NCI-H82 treated with DMSO at 0.1 percent for 48 hours (cell line): ENCODE measurements around the gene ACOT11.
"Not testable (repeated sequence)": the region's sequence is repeated elsewhere in the genome, so short reads cannot be mapped to it uniquely, and the experiment has no call there.

ENCODE experiments used
- DNase-seq: peaks from one replicate; lab custom pipeline; 2025; ENCODE audit not compliant: unreplicated experiment; lab: John Stamatoyannopoulos, UW

Gene ACOT11

DNA sequence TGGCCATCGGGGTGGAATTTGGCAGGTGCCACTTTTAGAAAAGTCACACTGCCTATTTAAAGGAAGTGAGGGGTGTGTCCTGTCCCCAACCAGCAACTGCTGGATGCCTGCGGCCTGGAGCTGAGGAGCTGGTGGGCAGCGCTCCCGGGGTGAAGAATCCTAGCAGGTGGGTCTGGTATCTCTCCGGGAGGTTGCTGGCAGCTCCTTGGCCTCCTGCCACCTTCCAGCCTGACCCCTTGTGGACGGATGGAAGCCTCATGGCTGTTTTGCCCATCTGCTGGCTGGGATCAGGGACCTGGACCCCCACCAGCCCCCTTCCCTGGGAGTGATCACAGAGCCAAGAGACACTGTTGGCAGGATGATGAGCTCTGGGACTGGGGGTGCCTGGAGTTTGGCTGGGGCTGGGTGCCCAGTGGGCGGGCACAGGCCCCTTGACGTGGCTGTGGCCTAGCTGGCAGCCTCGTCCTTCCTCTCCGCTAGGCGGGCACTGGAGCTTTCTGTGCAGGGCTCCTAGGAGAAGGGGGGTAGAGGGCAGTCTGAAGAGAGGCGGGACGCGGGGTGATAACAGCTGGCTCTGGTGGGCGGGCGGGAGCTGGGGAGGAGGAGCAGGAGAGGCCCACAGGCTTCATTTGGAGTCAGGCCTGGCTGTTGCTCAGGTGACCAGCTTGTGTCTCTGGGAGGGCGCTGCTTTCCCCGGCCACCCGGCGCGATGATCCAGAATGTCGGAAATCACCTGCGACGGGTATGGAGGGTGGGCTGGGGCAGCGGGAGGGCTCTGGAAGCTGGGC, at the start of gene ACOT11:
TSS of gene ACOT11 (plus strand) at position 628 of the 788 bp plus-strand sequence. CDS start at position 710, 82 bp downstream.
- peak; percentile 96 for DNase-seq

DNA sequence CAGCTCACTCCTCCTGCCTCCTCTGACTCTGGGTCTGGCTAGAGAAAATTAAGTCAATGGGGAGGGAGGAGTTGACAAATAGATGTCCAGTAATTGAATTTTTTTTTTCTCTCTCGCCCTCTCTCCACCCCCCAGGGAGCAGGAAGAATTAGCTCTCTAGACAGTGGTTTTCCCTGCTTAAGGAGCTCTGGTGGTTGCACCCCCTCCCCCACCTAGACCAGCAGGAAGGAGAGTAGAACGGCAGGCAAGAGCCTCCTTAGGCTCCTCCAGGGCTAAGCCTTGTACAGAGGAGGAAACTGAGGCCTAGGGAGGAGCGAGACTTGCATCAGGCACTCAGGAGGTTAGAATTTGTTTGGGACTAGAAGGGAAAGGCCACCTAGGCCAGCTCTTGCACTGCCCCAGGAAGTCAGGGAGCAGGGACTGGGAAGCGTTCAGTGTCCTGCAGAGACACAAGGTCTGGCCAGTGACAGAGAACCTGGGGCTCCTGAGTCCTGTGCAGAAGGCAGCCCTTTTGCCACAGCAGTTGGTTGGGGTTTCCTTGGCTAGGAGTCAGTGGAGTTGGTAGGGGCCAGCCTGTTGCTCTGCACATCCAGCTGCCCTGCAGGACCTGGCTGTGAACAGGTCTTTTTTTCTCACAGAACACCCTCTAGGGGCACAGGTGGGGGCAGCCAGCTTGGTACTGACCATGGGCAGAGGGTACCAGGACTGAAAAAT, 49.5 kb upstream of the ACOT11 start:
- peak; percentile 67 for DNase-seq

DNA sequence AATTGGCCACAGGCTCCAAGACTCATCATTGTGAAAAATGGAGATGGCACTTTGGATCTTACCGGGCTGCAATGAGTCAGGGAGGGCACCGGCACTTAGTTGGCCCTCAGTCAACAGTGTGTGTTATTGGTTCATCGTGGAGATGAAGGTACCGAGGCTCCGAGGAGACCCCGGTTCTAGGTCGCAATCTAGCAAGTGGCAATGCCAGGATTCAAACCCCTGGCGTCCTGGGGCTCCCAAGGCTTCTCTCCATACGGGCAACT, 49.0 kb upstream of the ACOT11 start:
- no peak for DNase-seq

DNA sequence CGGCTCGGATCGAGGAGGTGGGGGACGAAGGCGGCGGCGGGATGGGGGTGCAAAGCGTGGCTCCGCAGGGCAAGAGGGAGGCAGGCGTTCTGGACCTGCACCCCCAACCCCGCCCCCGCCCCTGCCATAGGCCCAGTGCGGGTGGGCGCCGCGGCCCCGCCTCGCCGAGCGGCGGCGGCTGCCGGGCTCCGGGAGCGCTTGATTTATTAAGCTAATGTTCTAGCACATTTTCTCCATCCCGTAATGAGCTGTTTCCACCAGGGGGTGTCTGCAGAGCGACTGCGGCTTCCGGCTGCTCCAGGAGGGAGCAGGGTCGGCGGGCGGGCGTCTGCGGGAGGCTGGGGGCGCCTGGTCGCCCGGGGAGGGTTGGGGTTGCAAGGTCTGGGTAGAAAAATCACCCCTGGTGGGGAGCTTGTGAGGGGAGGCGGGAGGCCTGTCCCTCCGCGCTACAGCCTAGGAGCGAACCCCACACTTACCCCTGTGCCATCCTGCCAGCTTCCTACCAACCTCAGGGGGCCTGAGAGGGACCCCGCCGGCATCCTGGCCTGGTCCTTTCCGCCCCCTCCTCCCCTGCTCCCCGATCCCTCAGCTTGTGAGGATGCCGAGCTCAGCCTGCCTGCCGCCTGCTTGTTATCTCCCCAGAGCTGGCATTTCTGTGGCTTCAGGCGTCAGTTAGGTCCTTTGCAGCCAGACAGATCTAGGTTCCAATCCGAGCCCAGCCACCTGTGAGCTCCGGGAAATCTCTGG, 48.5 kb upstream of the ACOT11 start:
- DNase-seq = no peak

DNA sequence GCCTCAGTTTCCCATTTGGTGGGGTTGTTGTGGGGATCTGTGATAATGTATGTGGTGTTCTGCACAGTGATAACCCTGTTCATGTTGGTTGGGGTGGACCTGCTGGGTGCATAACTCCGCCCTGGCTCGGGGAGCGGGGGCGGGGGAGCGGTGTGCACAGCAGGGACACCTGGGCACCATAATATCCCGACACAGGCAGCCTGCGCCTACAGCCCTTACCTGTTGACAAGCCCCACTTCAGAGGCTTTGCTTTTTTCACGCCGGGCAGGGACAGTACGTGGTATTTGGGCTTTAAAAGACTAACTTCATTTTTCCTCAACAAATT, 48.0 kb upstream of the ACOT11 start:
- DNase-seq = no peak

- no peak for DNase-seq
Measured at GRCh38 chr1:54501849-54502248, 46.2 kb upstream of the ACOT11 start.

- DNase-seq = no peak
Measured at GRCh38 chr1:54502342-54502741, 45.7 kb upstream of the ACOT11 start.

DNA sequence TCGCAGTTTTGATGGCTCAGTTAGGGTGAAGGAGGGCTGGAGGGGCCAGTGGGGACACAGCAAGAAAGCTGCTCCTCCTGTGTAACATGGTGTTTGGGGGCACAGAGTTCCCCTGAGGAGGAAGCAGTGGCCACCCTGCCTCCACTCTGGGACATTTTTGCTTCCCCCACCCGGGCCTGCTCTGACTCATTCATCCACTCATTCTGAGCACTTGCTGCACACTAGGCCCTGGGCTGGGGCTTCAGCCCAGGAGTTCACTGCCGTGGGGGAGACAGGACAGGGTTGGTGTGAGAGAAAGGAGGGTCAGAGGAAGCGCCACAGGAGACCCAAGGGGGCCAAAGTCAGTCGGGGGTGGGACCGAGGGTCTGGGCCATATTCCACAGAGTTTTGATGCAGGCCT, 41.4 kb upstream of the ACOT11 start:
- DNase-seq = no peak

- DNase-seq = no peak
Measured at GRCh38 chr1:54507033-54507870, 40.8 kb upstream of the ACOT11 start.

DNA sequence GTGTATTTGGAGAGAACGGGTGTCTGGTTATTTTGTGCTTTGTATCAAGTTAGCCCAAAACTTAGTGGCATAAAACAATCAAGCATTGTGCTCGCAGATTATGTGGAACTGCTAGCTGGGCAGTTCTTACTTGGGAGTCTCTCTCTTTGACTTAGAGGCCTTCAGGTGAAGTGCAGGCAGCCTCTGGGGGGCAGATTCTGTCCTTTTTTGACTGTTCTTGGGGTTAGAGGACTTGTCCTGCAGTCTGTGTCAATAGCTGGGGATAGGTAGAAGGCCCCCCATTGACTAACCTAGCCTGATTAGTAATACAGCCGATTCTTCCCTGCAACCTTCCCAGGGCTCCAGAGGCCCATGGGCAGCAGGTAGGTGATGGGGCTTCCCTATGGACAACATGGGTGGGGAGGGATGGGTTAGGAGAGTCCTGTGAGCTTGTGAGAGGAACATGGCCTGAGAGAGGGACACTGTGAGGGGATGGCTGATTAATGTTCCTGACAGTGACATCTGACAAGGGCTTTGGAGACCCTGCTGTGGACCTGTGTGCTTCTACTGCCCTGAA, 37.2 kb upstream of the ACOT11 start:
- DNase-seq = no peak

- not testable (repeated sequence) for DNase-seq
Measured at GRCh38 chr1:54513921-54514580, 34.0 kb upstream of the ACOT11 start.

DNA sequence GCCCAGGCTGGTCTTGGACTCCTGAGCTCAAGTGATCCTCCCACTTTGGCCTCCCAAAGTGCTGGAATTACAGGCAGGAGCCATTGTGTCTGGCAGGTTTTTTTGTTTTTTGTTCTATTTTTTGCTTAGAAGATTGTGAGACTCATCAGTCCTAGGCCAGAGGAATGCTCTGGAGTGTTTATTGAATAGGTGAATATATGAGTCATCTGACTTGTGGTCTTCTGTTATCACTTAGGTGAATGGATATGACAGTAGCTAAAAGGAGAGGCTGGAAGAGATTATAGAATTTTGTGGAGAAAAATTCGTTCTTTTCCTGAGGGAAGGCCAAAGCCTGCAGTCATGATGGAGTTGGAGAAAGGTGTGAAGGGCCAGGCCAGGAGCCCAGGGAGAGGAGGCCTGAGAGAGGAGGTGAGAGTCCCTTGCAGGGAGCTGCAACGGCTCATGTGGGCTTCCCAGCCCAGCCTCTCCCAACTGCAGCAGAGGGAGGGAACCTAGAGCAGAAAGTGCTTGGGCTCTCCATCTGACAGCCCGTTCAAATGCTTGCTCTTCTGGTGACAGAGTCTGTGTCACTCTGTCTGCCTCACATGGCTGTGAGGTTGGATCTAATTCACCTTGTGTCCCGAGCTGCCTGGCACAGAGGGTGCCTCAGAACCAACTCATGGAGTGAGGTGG, 31.6 kb upstream of the ACOT11 start:
- no peak for DNase-seq

GRCh38 chr1:54517496-54517895, 30.5 kb upstream of the ACOT11 start:
- peak; percentile 41 for DNase-seq

DNA sequence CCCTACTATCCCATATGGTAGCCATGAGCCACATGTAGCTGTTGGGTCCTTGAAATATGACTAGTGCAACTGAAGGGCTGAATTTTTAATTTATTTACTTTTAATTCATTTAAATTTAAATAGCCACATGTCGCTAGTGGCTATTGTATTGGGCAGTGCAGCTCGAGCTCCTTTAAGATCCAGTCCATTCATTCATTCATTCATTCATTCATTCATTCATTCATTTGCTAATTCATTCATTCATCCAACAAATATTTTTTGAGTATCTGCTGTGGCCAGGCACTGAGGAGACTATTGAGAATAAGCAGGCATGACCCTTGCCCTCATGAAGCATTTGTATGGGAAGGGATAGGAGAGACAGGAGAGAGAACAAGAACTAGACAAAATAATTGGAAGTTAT, 29.5 kb upstream of the ACOT11 start:
- DNase-seq = no peak

DNA sequence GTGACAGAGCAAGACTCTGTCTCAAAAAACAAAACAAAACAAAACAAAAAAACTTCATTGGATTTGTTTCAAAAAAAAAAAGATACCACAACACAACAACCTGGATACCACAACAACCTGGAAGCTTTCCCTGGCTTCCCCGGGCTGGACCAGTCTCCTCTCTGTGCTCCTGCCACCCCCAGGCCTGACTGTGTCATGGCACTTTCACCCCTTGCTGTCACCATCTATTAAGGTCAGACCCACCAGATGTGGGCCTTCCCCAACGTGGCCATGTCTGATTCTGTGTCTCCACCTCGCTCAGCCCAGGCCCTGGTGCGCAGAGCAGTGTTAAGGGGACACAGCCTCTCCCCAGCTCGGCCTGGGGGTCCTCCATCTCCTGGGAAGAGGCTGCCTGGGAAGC, 28.3 kb upstream of the ACOT11 start:
- no peak for DNase-seq

DNA sequence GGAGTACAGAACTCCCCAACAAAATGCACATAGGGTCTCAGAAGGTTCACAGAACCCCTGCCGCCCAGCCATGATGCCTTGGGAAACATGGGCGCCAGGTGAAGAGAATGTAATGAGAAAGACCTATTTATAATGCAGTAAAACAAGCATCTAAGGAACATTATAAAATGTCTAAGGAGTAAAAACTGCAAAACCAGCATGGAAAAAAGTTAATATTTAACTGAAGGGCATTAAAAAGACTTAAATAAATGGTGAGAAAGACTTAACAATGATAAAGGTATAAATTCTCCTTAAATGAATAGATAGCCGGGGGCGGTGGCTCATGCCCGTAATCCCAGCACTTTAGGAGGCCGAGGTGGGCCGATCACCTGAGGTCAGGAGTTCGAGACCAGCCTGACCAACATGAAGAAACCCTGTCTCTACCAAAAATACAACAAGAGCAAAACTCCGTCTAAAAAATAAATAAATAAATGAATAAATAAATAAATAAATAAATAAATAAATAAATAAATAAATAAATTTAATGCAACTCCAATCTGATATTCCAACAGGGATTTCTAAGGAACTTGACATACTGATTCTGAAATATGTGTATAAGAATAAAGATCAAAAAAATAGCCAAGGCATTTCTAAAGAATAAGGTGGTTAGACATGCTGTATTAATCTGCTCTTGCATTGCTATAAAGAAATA, 27.3 kb upstream of the ACOT11 start:
- no peak for DNase-seq

GRCh38 chr1:54526565-54526964, 21.5 kb upstream of the ACOT11 start:
- not testable (repeated sequence) for DNase-seq

DNA sequence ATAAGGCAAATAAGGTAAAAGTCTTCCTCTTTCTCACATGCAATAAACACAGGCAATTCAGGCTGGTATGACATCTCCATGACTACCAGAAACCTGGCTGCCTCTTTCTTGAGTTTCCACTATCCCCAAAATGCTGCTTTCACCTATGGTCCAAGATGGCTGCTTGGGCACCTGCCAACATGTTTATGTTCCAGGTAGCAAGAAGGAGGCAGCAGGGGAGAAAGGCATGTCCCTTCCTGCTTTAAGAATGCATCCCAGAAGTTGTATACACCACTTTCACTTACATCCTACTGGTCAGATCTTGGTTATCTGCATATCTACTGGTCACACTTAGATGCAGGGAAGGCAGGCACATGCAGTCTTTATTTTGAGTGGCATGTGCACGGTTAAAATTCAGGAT, 19.4 kb upstream of the ACOT11 start:
- no peak for DNase-seq

- DNase-seq = no peak
Measured at GRCh38 chr1:54532033-54532432, 16.0 kb upstream of the ACOT11 start.
